ENCODE data around the gene RET.
A peak's percentile ranks its signal among the peaks of the same experiment; 100 is the strongest.

Gene RET

DNA sequence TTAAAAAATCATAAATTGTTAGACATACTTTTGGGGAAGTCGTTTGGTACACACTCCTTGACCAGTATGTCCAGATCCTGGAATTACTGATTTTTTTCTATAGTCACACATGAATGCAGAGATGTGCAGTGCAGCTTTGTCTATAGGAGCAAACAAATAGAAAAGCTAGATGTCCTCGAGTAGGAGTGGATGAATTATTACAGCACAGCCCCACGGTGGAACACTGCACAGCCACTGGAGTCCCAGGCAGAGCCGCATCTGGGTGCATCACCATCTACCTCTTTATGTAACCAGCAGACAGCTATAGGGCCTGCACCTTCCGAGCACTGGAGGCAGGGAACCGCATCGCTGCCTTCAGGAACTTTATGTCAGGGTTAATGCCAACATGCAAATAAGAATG lies 17.0 kb upstream of the RET start:
- H3K4ac ChIP-seq (ENCODE audit: low read length): no peak overlapping the region
- WGBS, 2 donors (ENCODE audit: extremely low coverage in 2 of 2, insufficient read length in 2 of 2, insufficient replicate concordance in 1 of 2): no CpG with 5 or more reads among the region's 7 CpGs
- no peaks in the 10 kb centered on the region for H3K9me3 ChIP-seq (replicated peaks in 1 of 2; ENCODE audit: control insufficient read depth in 2 of 2, insufficient read depth in 1 of 2, low read depth in 1 of 2, low read length in 2 of 2)
- H2AK5ac ChIP-seq (ENCODE audit: low read depth, low read length): no peak overlapping the region
- H2AFZ ChIP-seq (ENCODE audit: low read length): no peak overlapping the region
- no peak for DNase-seq (ENCODE audit: low spot score)
- H3K4me3 ChIP-seq (ENCODE audit: low read length in 2 of 2): no peak overlapping the region
- no peak overlapping the region for H3K9ac ChIP-seq (ENCODE audit: low read depth, low read length, poor library complexity)
- H3K23ac ChIP-seq (ENCODE audit: low read depth, low read length, poor library complexity): no peak overlapping the region
- H2BK120ac ChIP-seq (ENCODE audit: low read depth, low read length): no peak overlapping the region
- H2BK15ac ChIP-seq (ENCODE audit: low read length): no peak overlapping the region
- H4K91ac ChIP-seq (ENCODE audit: low read depth, low read length, poor library complexity): no peak overlapping the region
- H3K79me1 ChIP-seq (ENCODE audit: low read depth, low read length): no peaks in the 10 kb centered on the region
- H2BK5ac ChIP-seq (ENCODE audit: low read length): no peak overlapping the region
- H3K4me1 ChIP-seq (ENCODE audit: control insufficient read depth in 2 of 2, insufficient read depth in 1 of 2, low read depth in 1 of 2, low read length in 2 of 2): peaks cover 0 to 3% of the 10 kb centered on the region in 2 donors
- no peaks in the 10 kb centered on the region for H3K36me3 ChIP-seq (replicated peaks in 1 of 2; ENCODE audit: control insufficient read depth in 2 of 2, insufficient read depth in 2 of 2, low read length in 2 of 2)
- H3K27ac ChIP-seq (replicated peaks; ENCODE audit: low read length): no peak overlapping the region
- peaks cover 0 to 2% (median 0%) of the 10 kb centered on the region in 3 experiments for H3K27me3 ChIP-seq (ENCODE audit: control insufficient read depth in 3 of 3, insufficient read depth in 3 of 3, low read depth in 1 of 3, low read length in 3 of 3)
- H3K4me2 ChIP-seq (ENCODE audit: insufficient read depth, low read length, poor library complexity, severe bottlenecking): no peak overlapping the region
- H3K14ac ChIP-seq (ENCODE audit: low read length): peak overlapping the region; percentile 57
- no peak overlapping the region for H4K8ac ChIP-seq (ENCODE audit: low read depth, low read length)
- H3K18ac ChIP-seq (ENCODE audit: low read length): peak overlapping the region; percentile 21
- no peak overlapping the region for H2BK12ac ChIP-seq (ENCODE audit: low read length)

DNA sequence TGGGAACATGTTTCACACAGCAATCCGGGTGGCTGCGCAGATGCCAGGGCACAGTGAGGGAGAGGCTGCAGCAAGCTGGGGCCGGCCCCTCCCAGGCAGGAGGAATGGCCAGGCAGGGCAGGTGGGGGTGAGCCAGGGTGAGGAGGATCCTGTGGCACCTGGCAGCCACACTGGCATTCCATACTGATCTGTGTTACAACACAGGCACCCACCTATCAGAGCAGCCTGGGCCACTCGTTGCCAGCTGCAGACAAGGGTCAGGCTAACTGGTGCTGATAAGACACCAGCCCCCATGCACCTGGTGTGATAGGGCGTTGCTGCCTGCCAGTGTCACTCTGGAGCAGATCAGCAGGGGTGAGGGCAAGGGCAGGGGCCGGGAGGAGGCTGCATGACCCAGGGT lies 16.6 kb upstream of the RET start:
- no peak for DNase-seq (ENCODE audit: low spot score)
- Histone ChIP-seq H3K9ac (ENCODE audit: low read depth, low read length, poor library complexity) (peak overlapping the region; percentile 63), H3K18ac (ENCODE audit: low read length) (peak overlapping the region; percentile 53), H2AK5ac (ENCODE audit: low read depth, low read length) (peak overlapping the region; percentile 27), H3K27ac (replicated peaks; ENCODE audit: low read length) (no peak overlapping the region), H3K4me2 (ENCODE audit: insufficient read depth, low read length, poor library complexity, severe bottlenecking) (no peak overlapping the region), H3K23ac (ENCODE audit: low read depth, low read length, poor library complexity) (peak overlapping the region; percentile 87), H3K36me3 (replicated peaks in 1 of 2; ENCODE audit: control insufficient read depth in 2 of 2, insufficient read depth in 2 of 2, low read length in 2 of 2) (no peaks in the 10 kb centered on the region), H3K4ac (ENCODE audit: low read length) (no peak overlapping the region), H4K8ac (ENCODE audit: low read depth, low read length) (no peak overlapping the region), H2BK15ac (ENCODE audit: low read length) (no peak overlapping the region), H3K4me3 (ENCODE audit: low read length in 2 of 2) (no peak overlapping the region), H3K14ac (ENCODE audit: low read length) (peak overlapping the region; percentile 57), H2AFZ (ENCODE audit: low read length) (no peak overlapping the region), H4K91ac (ENCODE audit: low read depth, low read length, poor library complexity) (no peak overlapping the region), H3K4me1 (ENCODE audit: control insufficient read depth in 2 of 2, insufficient read depth in 1 of 2, low read depth in 1 of 2, low read length in 2 of 2) (peaks cover 0 to 3% of the 10 kb centered on the region in 2 donors), H2BK5ac (ENCODE audit: low read length) (no peak overlapping the region), H3K9me3 (replicated peaks in 1 of 2; ENCODE audit: control insufficient read depth in 2 of 2, insufficient read depth in 1 of 2, low read depth in 1 of 2, low read length in 2 of 2) (no peaks in the 10 kb centered on the region), H2BK120ac (ENCODE audit: low read depth, low read length) (no peak overlapping the region), H3K79me1 (ENCODE audit: low read depth, low read length) (no peaks in the 10 kb centered on the region), H2BK12ac (ENCODE audit: low read length) (no peak overlapping the region), H3K27me3 (ENCODE audit: control insufficient read depth in 3 of 3, insufficient read depth in 3 of 3, low read depth in 1 of 3, low read length in 3 of 3) (peaks cover 0 to 2% (median 0%) of the 10 kb centered on the region in 3 experiments)
- WGBS, 2 donors (ENCODE audit: extremely low coverage in 2 of 2, insufficient read length in 2 of 2, insufficient replicate concordance in 1 of 2): no CpG with 5 or more reads among the region's 6 CpGs

DNA sequence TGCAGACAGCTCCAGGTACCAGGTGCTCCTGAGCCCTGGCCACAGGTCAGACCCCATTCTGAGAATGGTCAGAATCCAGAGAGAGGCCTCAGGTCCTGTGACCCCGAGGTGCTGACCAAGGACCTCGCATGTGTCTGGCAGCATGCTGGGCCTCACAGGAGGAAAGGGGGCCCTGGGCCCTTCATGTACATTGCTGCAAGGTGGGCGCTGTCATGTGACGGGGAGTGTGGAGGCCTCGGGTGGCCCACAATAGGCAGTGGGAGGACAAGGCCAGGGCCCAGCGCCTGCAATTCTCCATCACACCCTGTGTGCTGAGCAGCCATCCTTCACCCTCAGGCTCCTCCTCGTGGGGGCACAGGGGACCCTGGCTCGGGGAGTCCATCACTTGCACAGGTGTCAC lies 15.5 kb upstream of the RET start:
- H2AK5ac ChIP-seq (ENCODE audit: low read depth, low read length): peak overlapping the region; percentile 91

DNA sequence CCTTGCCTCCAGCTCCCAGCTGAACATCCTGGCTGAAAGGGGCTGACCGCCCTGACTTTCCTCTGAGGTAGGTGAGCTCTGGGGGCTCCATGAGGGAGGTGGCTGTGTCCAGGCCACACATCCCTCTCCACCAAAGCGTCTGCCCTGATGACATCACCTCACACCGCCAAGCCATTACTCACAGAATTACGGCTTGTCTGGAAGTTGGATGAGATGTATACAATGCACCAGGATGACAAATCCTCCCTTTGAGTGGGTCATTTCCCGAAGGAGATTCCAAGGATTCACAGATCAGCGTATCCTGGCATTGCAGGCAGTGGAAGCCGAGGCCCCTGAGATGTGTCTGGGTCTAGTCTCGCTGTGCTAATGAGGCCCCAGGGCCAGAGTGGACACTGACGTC lies 15.1 kb upstream of the RET start:
- no CpG with 5 or more reads among the region's 9 CpGs for WGBS, 2 donors (ENCODE audit: extremely low coverage in 2 of 2, insufficient read length in 2 of 2, insufficient replicate concordance in 1 of 2)

More for the DNA sequence above, 15.5 kb upstream of the RET start:
- H3K9ac ChIP-seq (ENCODE audit: low read depth, low read length, poor library complexity): no peak overlapping the region
- no peaks in the 10 kb centered on the region for H3K9me3 ChIP-seq (replicated peaks in 1 of 2; ENCODE audit: control insufficient read depth in 2 of 2, insufficient read depth in 1 of 2, low read depth in 1 of 2, low read length in 2 of 2)
- no peak overlapping the region for H2BK5ac ChIP-seq (ENCODE audit: low read length)
- no peak overlapping the region for H3K27ac ChIP-seq (replicated peaks; ENCODE audit: low read length)
- H2BK15ac ChIP-seq (ENCODE audit: low read length): peak overlapping the region; percentile 11
- H3K14ac ChIP-seq (ENCODE audit: low read length): peak overlapping the region; percentile 49
- H3K4ac ChIP-seq (ENCODE audit: low read length): no peak overlapping the region
- H2BK120ac ChIP-seq (ENCODE audit: low read depth, low read length): no peak overlapping the region
- peak overlapping the region; percentile 77 for H3K23ac ChIP-seq (ENCODE audit: low read depth, low read length, poor library complexity)
- H2BK12ac ChIP-seq (ENCODE audit: low read length): no peak overlapping the region
- peak overlapping the region; percentile 67 for H3K18ac ChIP-seq (ENCODE audit: low read length)
- no peak overlapping the region for H4K91ac ChIP-seq (ENCODE audit: low read depth, low read length, poor library complexity)
- H3K4me2 ChIP-seq (ENCODE audit: insufficient read depth, low read length, poor library complexity, severe bottlenecking): no peak overlapping the region
- no peak for DNase-seq (ENCODE audit: low spot score)
- no peaks in the 10 kb centered on the region for H3K36me3 ChIP-seq (replicated peaks in 1 of 2; ENCODE audit: control insufficient read depth in 2 of 2, insufficient read depth in 2 of 2, low read length in 2 of 2)
- H3K27me3 ChIP-seq (ENCODE audit: control insufficient read depth in 3 of 3, insufficient read depth in 3 of 3, low read depth in 1 of 3, low read length in 3 of 3): peaks cover 0 to 2% (median 0%) of the 10 kb centered on the region in 3 experiments
- H4K8ac ChIP-seq (ENCODE audit: low read depth, low read length): peak overlapping the region; percentile 31
- no peaks in the 10 kb centered on the region for H3K79me1 ChIP-seq (ENCODE audit: low read depth, low read length)
- H3K4me1 ChIP-seq (ENCODE audit: control insufficient read depth in 2 of 2, insufficient read depth in 1 of 2, low read depth in 1 of 2, low read length in 2 of 2): peaks cover 0 to 5% of the 10 kb centered on the region in 2 donors
- H2AFZ ChIP-seq (ENCODE audit: low read length): no peak overlapping the region
- no peak overlapping the region for H3K4me3 ChIP-seq (ENCODE audit: low read length in 2 of 2)
- no CpG with 5 or more reads among the region's 8 CpGs for WGBS, 2 donors (ENCODE audit: extremely low coverage in 2 of 2, insufficient read length in 2 of 2, insufficient replicate concordance in 1 of 2)

More for the DNA sequence above, 15.1 kb upstream of the RET start:
- Histone ChIP-seq H3K4ac (ENCODE audit: low read length) (no peak overlapping the region), H4K91ac (ENCODE audit: low read depth, low read length, poor library complexity) (no peak overlapping the region), H2AFZ (ENCODE audit: low read length) (no peak overlapping the region), H3K27me3 (ENCODE audit: control insufficient read depth in 3 of 3, insufficient read depth in 3 of 3, low read depth in 1 of 3, low read length in 3 of 3) (peaks cover 0 to 2% (median 0%) of the 10 kb centered on the region in 3 experiments), H3K27ac (replicated peaks; ENCODE audit: low read length) (no peak overlapping the region), H3K36me3 (replicated peaks in 1 of 2; ENCODE audit: control insufficient read depth in 2 of 2, insufficient read depth in 2 of 2, low read length in 2 of 2) (no peaks in the 10 kb centered on the region), H4K8ac (ENCODE audit: low read depth, low read length) (peak overlapping the region; percentile 31), H3K18ac (ENCODE audit: low read length) (peak overlapping the region; percentile 67), H3K4me3 (ENCODE audit: low read length in 2 of 2) (no peak overlapping the region), H3K23ac (ENCODE audit: low read depth, low read length, poor library complexity) (peak overlapping the region; percentile 77), H3K14ac (ENCODE audit: low read length) (peak overlapping the region; percentile 49), H2BK5ac (ENCODE audit: low read length) (no peak overlapping the region), H3K79me1 (ENCODE audit: low read depth, low read length) (no peaks in the 10 kb centered on the region), H3K4me2 (ENCODE audit: insufficient read depth, low read length, poor library complexity, severe bottlenecking) (no peak overlapping the region), H2BK120ac (ENCODE audit: low read depth, low read length) (no peak overlapping the region), H2AK5ac (ENCODE audit: low read depth, low read length) (peak overlapping the region; percentile 91), H3K9me3 (replicated peaks in 1 of 2; ENCODE audit: control insufficient read depth in 2 of 2, insufficient read depth in 1 of 2, low read depth in 1 of 2, low read length in 2 of 2) (no peaks in the 10 kb centered on the region), H3K4me1 (ENCODE audit: control insufficient read depth in 2 of 2, insufficient read depth in 1 of 2, low read depth in 1 of 2, low read length in 2 of 2) (peaks cover 0 to 5% of the 10 kb centered on the region in 2 donors), H2BK12ac (ENCODE audit: low read length) (peak overlapping the region; percentile 7), H3K9ac (ENCODE audit: low read depth, low read length, poor library complexity) (no peak overlapping the region), H2BK15ac (ENCODE audit: low read length) (no peak overlapping the region)
- no peak for DNase-seq (ENCODE audit: low spot score)
